Mesenteric fat pad (tissue), 1 donor: ENCODE data around the gene TMEM145. TPM values are rescaled to one million over a fixed set of nuclear protein-coding genes. Genes with fewer than 3 reads are reported as not detected.

Experiments
- DNase-seq: peaks from one replicate; pipeline ENCODE4 v3.0.0-alpha.2; 2020; ENCODE audit warnings: low spot score
- total RNA-seq: library from RNA; stranded (reverse); fragmentation: NEBNext Ultra II Directional; extraction: Animal tissue kit (Norgen Biotek cat#: 25700); gene quantifications from one replicate; pipeline ENCODE4 v1.2.1, GENCODE V29; 2021
- donor health status: DM: yes; HTN: yes; CAD: no.

Gene TMEM145
- total RNA-seq, 1 donor from 2014 or later = not detected

GRCh38 chr19:42288881-42289555 is 24.1 kb upstream of the TMEM145 start:
- DNase-seq = no peak

GRCh38 chr19:42289556-42290041 is 23.5 kb upstream of the TMEM145 start:
- DNase-seq = no peak

GRCh38 chr19:42290136-42290522 is 23.0 kb upstream of the TMEM145 start:
- no peak for DNase-seq

GRCh38 chr19:42290523-42291434 is 22.3 kb upstream of the TMEM145 start:
- DNase-seq = no peak

- DNase-seq = no peak
Measured at GRCh38 chr19:42291435-42291810, 21.7 kb upstream of the TMEM145 start.

- DNase-seq = no peak
Measured at GRCh38 chr19:42292042-42292960, 20.8 kb upstream of the TMEM145 start.

- no peak for DNase-seq
Measured at GRCh38 chr19:42292963-42293362, 20.1 kb upstream of the TMEM145 start.

- no peak for DNase-seq
Measured at GRCh38 chr19:42293540-42293939, 19.6 kb upstream of the TMEM145 start.

- no peak for DNase-seq
Measured at GRCh38 chr19:42293948-42294347, 19.2 kb upstream of the TMEM145 start.

GRCh38 chr19:42294471-42295137 is 18.5 kb upstream of the TMEM145 start:
- no peak for DNase-seq

GRCh38 chr19:42295342-42295741 is 17.8 kb upstream of the TMEM145 start:
- no peak for DNase-seq

- DNase-seq = no peak
Measured at GRCh38 chr19:42295831-42296525, 17.1 kb upstream of the TMEM145 start.

GRCh38 chr19:42297039-42297438 is 16.1 kb upstream of the TMEM145 start:
- DNase-seq = no peak

- DNase-seq = no peak
Measured at GRCh38 chr19:42301646-42302203, 11.4 kb upstream of the TMEM145 start, which contains the start of gene PRR19. PRR19 (plus strand) TSS chr19:42302132; CDS start chr19:42309585, 7,453 bp downstream.

- DNase-seq = no peak
Measured at GRCh38 chr19:42303101-42303464, 10.0 kb upstream of the TMEM145 start.

- DNase-seq = no peak
Measured at GRCh38 chr19:42303876-42304275, 9.2 kb upstream of the TMEM145 start.

- no peak for DNase-seq
Measured at GRCh38 chr19:42306646-42307045, 6.5 kb upstream of the TMEM145 start.

- no peak for DNase-seq
Measured at GRCh38 chr19:42309686-42310085, 3.4 kb upstream of the TMEM145 start.

GRCh38 chr19:42311657-42312056 is 1.5 kb upstream of the TMEM145 start:
- DNase-seq = no peak

- DNase-seq = no peak
Measured at GRCh38 chr19:42312370-42312769, 739 bp upstream of the TMEM145 start.
